ENCODE data around the gene CSH1.

Gene CSH1

DNA sequence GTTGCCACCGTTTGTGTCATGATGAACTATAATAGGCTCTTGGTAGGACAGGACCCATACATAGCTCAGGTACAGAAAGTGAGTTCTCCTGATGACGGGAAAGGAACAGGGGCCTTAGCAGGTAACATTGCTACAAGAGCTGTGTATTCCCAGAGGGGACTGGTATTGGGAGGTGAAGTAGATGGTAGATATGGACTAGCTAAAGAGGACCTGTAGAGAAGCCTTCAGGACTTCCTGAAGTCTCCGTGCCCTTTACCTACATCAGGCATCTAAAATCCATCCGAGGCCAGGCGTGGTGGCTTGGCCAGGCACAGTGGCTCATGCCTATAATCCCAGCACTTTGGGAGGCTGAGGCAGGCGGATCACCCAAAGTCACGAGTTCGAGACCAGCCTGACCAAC lies 41.2 kb downstream of the CSH1 start:
- DNase-seq = no peak

DNA sequence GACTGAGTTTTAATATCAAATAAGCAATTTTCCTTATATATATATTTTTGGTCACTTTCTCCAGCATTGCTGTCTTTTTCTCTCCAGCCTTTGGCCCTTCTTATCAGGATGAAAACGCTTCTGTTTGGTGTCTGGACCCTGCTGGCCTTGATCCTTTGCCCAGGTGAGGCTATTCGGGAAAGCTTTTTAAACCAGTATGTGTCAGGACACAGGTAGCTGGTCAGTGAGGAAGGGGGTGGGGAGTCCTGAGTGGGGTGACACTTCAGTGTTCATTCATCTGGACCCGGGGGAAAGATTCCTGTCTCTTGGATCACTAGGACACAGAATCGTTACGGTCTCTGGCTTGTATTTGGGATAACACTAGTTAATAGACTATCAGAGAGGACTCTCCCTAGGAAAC lies 41.7 kb downstream of the CSH1 start:
- no peak for DNase-seq

DNA sequence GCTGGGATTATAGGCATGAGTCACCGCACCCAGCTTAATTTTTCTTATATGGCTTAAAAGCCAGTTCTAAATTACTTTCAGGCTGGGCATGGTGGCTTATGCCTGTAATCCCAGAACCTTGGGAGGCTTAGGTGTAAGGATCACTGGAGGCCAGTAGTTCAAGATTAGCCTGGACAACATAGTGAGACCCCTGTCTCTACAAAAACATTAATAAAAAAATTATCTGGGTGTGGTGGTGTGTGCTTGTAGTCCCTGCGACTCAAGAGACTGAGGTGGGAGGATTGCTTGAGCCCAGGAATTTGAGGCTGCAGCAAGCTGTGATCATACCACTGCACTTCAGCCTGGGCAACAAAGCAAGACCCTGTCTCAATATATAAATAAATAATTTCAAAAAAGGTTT lies 43.1 kb downstream of the CSH1 start:
- DNase-seq = no peak

DNA sequence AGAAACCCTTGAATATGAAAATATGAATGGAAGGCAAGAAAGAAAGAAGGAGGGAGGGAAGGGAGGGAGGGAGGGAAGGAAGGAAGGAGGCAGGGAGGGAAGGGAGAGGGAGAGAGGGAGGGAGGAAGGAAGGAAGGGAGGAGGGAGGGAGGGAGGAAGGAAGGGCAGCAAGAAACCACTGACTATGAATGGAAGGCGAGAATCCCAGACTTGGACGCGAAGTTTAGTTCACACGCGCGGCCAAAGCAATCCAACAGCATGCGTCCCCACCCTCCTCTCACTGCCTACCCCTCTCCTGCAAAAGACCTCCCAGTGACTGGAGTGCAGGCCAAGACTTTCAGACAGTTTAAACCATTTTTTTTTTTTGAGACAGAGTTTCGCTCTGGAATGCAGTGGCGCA lies 46.0 kb downstream of the CSH1 start:
- no peak for DNase-seq

DNA sequence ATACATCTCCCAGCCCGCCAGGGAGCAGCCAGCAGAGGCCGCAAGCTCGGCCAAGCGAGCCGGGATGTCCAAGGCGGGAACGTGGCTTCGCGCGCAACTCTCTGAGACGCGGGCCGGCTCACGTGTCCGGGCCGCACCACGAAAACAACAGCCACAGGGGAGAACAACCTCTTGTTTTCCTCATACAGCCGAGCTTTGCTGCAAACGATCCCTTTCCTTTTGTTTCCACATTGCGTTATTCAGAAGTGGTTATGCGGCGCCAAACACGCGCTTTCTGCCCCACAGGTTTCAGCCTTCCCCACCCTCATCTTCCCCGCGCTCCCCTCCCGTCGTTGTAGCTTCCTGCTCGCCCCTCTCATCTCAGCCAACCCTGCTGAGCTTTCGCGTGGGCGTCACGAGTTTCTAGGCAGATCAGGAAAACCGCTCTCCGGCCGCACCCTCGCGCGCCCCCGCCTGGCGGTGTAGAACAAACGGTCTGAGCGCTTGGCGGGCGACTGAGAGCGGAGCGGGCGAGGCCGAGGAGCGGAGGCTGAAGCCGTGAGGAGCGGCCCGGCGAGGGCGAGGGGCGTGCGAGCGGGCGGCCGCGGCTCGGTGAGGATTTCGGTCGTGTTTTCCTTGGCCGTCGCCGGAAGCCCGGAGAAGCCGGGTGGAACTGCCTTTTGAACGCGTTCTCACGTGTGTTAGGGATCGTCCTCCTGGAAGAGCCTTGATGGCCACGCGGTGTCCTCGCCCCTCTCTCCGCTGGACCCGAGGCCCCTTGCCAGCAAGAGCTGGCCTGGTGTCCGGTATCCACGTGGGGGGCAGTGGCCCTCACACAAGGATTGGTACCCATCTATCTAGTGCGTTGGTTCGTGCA lies 47.3 kb downstream of the CSH1 start:
- DNase-seq = peak; percentile 31

DNA sequence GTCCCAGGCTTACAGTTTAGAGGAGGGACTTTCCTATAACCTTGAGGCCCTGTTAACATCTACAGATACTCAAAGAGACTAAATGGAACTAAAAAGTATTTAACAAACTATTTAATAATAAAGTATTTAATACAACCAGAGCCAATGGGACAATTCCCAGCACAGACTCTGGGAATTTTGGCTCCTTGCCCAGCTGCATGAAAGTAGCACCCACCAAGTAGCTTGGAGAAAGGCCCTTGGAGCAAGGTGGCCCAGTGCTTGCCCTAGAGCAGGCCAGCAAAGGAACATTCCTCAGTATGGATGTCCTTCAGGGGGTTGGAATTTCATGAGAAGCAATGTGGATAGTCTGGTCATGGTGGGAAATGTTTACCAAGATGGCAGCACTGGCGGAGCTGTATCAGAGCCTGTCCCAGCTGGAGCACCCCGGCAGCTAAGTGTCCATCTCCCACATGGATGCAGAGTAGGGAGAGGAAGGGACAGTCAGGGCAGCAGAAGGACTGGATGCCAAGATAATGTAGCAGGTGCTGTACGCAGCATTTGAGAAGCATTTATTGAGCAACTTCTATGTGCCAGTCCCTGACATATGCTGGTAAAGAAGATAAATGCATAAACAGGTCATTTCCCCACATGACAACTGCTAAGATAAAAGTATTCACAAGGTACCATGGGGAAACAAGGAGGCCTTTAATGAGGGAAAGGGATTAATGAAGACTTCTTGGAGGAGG lies 48.7 kb downstream of the CSH1 start:
- no peak for DNase-seq

DNA sequence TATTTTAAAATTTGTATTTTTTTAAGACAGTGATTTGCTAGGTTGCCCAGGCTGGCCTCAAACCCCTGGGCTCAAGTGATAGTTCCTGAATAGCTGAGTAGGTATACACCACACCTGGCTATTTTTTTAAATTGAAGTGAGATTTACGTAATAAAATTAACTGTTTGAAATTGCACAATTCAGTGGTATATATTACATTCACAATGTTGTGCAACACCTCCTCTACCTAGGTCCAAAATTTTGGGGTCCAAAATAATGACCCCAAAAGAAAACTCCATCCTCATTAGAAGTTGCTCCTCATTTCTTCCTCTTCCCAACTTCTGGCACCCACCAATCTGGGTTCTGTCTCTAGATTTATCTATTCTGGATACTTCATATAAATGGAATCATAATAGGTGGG lies 50.9 kb downstream of the CSH1 start:
- DNase-seq = no peak

All from NCI-H524 treated with DMSO at 0.1 percent for 48 hours (cell line).